AG04449 (cell line): ENCODE measurements around the gene DPP9.

Source experiments
- CTCF ChIA-PET: fragments of 350-600 bp; formaldehyde crosslinking; extraction: SDS; loops from one replicate; lab custom pipeline; 2021; ENCODE audit warnings: antibody characterized with exemption; lab: Yijun Ruan, JAX
- POLR2A ChIA-PET: fragments of 400-600, 350-600 bp; formaldehyde crosslinking; extraction: SDS; loops from one replicate; lab custom pipeline; 2020; ENCODE audit warnings: antibody characterized with exemption, inconsistent platforms; lab: Yijun Ruan, JAX
- DNase-seq: peaks from one replicate; pipeline ENCODE4 v3.0.0-alpha.2; 2010; ENCODE audit warnings: low read depth, low spot score
- H3K4me3 ChIP-seq: 2 replicates; pipeline ENCODE4 v1.5.1; 2011; ENCODE audit warnings: low read depth, mild to moderate bottlenecking, control low read depth, low read length
- CTCF ChIP-seq: IDR thresholded peaks from one replicate; pipeline ENCODE4 v1.5.1; 2011; ENCODE audit warnings: mild to moderate bottlenecking, moderate library complexity, low read length, control low read depth, inconsistent platforms; ENCODE audit not compliant: insufficient read depth; ENCODE audit errors: missing control alignments

DPP9 gene

GRCh38 chr19:4744451-4745174 lies 21.0 kb upstream of the DPP9 start:
- ChIA-PET CTCF (interaction anchor here (1.6 to 6.4 kb wide), 3 partner anchors 9 to 46 kb away, joined by 4 to 41 read pairs (median 24); partner anchors contain the start of gene FEM1A), POLR2A (interaction anchor here (0.7 kb wide), 2 partner anchors 47 to 62 kb away, joined by 3 to 4 read pairs; partner anchors contain the start of gene FEM1A)
- TF ChIP-seq CTCF, result no peak
- no peak overlapping the region for H3K4me3 ChIP-seq
- peak; percentile 75 for DNase-seq

DNA sequence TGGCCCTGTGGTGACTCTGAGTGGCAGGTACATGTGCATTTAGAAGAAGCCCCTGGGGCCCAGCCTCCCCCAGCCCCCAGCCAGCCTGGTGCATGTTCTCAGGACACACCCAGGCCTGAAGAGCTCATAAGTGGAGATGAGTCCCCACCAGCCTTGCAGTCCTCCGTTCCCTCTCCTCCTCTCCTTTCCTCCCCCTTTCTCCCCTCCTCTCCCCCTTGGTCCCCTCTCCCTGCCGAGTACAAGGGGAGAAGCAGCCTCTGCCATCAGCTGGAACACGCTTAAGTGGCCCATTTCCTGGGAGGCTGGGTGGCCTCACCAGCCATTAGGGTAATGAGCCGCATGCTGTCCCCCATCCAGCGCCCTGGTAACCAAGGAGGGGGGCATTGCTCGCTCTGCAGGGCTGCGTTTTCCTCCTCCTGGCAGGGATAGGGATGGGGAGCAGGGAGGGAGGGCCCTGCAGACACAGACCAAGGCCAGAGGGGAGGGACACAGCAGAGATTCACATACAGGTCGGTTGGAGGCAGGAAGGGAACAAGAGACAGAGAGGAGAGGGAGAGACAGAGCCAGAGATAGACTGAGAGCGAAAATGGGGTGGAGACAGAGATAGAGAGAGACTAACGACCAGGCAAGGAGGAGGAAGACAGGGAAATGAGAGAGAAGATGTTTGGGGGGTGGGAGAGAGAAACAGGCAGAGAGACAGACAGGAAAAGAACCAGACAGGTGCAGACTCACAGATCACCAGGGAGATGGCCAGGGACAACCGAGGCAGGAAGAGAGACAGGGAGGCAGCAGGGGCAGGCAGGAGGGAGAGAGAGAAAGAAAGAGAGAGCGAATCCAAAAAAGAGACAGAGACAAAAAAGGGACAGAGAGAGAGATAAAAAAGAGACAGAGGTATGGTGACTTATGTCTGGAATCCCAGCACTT lies 19.3 kb upstream of the DPP9 start:
- no peak overlapping the region for H3K4me3 ChIP-seq
- CTCF ChIA-PET, result interaction anchor here (1.0 to 6.4 kb wide), 4 partner anchors 11 to 61 kb away, joined by 3 to 41 read pairs (median 9); partner anchors contain the start of gene FEM1A
- POLR2A ChIA-PET, result no interaction called here
- no peak for DNase-seq
- TF ChIP-seq CTCF, result no peak

- ChIA-PET CTCF (interaction anchor here (1.2 kb wide), 1 partner anchor 51 kb away, joined by 3 read pairs; the partner anchor contains the start of gene FEM1A), POLR2A (no interaction called here)
These were observed 16.4 kb upstream of the DPP9 start for GRCh38 chr19:4740092-4740491.

GRCh38 chr19:4738734-4739133 lies 15.1 kb upstream of the DPP9 start:
- CTCF ChIA-PET, result interaction anchor here (0.9 to 3.1 kb wide), 3 partner anchors 9 to 52 kb away, joined by 4 to 48 read pairs (median 5); partner anchors contain the start of gene FEM1A
- no peak for TF ChIP-seq CTCF
- POLR2A ChIA-PET, result interaction anchor here (1.7 kb wide), 1 partner anchor 53 kb away, joined by 5 read pairs; the partner anchor contains the start of gene FEM1A
- DNase-seq, result no peak
- no peak overlapping the region for H3K4me3 ChIP-seq

More at GRCh38 chr19:4740092-4740491, 16.4 kb upstream of the DPP9 start:
- H3K4me3 ChIP-seq, result no peak overlapping the region
- no peak for DNase-seq
- TF ChIP-seq CTCF, result no peak

DNA sequence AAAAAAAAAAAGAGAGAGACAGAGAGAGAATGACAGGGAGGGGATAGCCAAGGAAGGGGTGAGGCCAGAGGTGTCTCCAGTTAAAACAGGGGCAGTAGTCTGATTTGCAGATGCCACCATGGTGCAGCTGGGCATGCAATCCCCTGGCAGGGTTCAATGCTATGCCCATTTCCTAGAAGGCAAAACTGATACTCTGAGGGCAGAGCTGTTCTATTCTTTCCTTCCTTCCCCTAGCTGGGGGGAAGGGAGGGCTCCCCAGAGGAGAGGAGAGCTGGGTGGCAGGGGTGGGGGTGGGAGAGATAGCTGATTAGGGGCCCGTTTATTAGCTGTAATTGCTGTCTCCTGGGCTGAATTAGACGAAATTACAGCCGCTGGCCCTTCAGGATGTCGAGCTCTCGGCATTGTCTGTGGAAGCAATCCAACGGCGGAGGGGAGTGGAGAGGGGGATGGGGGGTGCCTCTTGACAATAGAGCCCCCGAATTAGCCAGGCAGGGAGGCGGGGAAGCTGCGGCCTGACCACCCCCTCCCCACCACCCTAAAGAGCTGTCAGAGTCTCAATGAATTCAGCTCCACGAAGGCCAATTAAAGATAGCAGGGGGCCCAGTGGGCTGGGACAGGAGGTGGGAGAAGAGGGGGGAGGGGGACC lies 14.4 kb upstream of the DPP9 start:
- ChIA-PET CTCF (interaction anchor here (1.0 to 3.1 kb wide), 6 partner anchors 9 to 67 kb away, joined by 3 to 48 read pairs (median 4); partner anchors contain the start of gene FEM1A), POLR2A (interaction anchor here (1.7 kb wide), 1 partner anchor 54 kb away, joined by 5 read pairs; the partner anchor contains the start of gene FEM1A)
- TF ChIP-seq CTCF, result no peak
- no peak overlapping the region for H3K4me3 ChIP-seq
- DNase-seq, result no peak
